ENCODE results near the gene ADGRF1. TPM values are rescaled to one million over a fixed set of nuclear protein-coding genes. Genes with fewer than 3 reads are reported as not detected.

ADGRF1 gene
- polyA plus RNA-seq, 10 donors: 0.07 to 0.22 (median 0.14) TPM; not detected in 3

DNA sequence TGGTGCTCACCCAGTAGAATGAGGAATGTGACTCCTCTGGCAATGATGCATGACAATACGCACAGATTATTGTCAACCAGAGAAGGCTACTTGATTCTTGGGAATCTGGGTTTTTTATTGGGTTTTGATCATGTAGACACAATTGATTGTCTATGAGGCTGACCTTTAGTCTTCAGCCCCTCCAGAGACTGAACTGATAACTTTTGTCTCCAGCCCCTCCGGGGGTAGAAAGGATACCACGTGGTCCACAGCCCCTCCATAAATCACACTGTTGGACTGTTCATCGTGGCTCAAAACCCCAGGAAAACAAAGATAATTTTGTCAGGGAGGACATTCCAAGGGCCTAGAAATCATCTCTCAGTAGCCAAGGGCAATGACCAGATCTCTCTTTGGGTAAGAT lies 62.9 kb downstream of the ADGRF1 start:
- no peak for DNase-seq

DNA sequence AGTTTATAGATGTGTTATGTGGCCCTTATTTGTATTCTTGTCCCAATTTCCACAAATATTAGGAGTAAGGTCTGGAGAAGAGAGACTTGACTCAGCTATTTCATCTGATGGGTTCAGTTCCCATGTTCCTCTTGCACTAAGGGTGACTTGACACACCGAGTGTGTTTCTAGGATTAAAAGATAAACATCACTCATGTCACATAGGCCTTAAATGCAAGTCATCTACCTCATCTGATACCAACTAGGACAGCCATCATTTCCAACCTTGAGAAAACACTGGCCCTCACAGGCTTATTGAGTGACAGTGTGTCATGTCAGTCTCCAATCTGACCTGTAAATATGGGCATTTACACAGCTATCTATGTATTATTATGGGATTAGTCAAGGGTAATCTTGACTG lies 67.3 kb downstream of the ADGRF1 start:
- no peak for DNase-seq

DNA sequence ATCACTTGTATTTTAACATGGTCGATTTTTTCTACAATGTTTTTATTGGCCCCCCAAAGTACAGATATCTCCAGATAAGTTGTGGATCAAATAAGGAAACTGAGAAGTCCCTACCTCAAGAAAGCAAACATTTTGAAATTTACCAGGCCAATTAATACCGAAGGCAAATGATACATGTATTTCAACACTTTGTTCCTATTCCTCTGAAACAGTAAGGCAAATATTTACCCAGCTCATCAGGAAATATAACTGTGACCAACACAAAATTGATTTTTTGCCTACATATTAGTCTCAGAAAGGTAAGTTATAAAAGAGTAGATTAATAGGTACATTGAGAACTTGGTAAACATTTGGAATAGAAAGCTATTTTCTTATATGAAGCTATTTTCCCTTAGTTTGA lies 69.1 kb downstream of the ADGRF1 start:
- no peak for DNase-seq

DNA sequence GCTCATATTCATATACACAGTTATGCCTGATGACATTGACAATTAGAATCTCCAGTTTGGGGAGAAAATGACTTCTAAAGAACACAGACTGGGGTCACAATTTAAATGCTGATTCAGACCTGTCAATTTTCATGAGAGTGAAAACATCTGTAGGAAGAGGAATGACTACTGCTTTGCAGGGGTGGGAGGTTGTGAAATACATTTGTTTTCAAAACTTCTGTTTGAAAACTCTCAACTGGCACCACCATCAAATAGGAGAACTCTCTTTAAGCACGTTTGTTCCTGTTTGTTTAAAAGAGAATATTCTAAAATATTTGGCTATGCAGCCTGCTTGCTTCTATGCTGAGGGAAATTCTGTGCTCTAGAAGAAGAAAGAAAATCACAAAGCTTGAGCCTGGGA lies 69.6 kb downstream of the ADGRF1 start:
- DNase-seq: no peak

DNA sequence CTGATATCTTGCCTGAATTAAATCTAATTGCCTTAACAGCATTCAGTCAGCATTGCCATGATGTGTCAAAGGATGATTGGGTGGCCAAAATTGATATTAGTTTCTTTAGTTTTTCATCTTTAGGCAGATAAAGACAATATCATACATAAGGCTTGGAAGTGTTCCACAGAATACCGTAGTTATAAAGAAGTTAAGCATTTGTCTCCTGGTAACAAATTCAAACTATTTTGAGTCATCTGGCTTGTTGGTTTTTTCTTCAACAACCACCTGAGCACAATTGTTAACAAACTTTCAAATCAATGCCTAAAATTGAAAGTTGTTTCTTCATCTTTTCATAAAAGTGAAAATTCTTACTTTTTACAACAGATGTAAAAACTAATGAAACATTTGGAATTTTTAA lies 72.9 kb downstream of the ADGRF1 start:
- DNase-seq: no peak

DNA sequence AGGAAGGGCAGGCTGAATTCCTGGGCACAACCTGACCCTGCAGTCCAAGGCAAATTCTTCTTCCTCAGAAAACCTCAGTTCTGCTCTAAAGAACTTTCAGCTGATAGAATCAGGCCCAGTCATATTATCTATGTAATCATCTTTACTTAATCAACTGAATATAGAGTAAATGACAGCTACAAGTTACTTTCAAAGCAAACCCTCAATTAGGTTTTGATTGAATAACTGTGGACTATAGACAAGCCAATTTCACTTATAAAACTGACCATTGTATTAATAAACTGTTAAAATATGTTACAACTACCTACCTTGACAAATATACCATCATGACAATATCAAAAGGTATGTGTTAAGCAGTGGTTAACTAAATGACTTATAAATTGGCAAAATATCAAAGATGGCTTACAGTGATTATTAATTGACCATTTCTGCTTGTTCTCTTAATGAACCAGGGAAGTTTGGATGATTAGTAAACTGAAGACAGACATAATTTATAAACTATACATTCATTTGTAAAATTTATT lies 74.2 kb downstream of the ADGRF1 start:
- no peak for DNase-seq

DNA sequence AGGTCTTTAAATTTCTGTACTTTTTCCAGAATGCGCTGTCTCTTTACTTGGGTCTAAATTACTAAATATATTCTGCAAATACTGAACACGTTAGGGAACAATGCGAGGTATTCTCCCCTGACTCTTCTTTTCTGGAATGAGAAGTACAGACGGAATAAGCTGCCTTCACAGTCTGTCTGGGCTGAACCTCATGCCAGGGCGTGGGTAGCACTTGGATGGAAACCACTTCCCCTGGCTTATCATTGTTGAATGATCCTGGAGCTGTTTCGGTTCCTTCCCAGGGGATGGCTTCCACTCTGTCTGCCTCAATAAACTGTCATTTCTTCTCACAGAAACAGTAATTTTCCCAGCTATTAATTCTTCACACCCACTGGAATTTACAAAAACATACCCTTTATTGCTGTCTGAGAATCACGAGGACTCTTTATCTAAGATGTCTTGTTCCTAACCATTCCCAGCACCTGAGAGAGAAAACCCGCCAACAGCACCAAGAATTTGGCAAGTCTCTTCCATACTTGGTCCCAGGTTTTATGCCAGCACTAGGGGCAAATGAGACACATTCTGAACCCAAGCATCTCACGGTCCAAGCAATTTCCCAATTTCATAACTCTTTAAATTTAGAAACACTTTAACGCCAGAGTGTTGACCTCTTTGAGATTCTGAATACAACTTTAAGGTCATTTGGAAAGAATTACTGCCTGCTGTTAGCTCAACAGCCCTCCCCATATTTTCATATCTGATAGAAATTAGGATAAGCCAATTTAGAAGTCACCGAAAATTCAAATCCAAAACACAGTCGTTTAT lies 77.2 kb downstream of the ADGRF1 start:
- DNase-seq: no peak

DNA sequence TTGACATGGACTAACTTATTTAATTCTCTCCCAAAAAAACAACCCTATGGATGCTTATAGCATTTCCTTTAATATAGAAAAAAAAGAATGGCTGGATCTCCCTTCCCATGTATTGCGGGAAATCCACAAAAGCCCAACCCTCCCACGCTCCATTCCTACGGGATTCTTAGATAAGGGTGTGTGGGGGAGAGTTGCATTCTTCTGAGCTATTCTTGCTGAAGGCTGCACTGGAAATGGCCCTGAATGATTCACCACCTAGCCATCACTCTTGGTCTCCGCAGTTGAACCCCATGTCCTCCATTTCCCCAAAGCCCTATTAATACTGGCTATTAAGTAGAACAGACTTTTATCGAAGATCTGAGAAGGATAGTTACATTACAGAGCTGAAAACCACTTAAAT lies 78.5 kb downstream of the ADGRF1 start:
- no peak for DNase-seq

DNA sequence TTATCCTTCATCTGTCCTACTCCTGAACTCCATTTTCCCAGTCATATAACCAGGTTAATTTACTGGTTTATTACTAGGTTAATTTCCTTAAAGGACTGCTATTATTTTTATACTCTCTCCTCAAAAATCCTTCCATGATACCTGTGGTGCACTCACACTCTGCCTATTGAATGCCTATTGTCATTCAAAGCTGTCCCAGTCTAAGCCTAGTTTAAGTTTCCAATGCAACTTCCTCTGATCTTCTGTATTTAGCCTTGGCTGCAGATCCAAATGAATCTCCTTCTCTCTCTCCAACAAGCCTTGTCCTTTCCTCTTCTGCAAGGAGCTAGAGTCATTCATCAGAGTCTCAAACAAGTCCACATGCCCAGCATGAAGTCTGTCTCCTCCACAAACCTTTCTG lies 79.1 kb downstream of the ADGRF1 start:
- DNase-seq: no peak

DNA sequence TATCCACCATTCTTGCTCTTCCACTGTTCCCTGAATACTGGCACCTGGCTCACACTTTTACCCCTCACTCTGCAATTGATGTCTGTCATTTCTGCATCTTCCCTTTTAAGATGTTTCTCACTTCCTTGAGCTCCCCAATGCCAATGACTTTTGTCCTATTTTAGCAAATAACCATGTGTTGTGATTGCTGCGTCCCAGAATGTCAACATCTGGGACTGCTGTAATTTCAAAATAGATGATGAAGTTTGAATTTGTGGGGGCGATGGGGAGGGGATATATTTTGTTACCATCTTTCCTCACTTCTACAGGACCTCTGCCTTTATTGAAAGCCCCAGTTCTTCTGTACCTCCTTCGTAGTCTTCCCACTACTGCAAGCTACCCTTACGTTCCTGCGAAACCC lies 80.4 kb downstream of the ADGRF1 start:
- DNase-seq: no peak

DNA sequence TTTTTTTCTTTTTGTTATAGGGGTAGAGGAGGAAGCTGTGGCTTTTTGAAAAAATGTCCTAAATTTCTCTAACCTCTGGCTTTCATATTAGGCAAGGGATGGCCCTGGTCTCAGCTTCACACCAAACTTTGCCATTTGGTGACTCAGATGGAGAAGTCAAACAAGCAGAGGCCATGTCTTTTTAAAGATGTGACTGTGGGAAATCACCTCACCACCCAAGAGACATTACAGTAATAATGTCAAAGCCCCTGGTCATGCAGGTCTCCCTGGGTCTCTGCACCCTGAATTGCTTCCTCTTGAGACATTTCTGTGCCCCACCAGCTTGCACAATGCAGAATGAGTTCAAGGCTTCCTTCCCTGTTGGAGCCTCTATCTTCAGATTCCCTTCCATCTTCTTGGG lies 80.9 kb downstream of the ADGRF1 start:
- DNase-seq: no peak

DNA sequence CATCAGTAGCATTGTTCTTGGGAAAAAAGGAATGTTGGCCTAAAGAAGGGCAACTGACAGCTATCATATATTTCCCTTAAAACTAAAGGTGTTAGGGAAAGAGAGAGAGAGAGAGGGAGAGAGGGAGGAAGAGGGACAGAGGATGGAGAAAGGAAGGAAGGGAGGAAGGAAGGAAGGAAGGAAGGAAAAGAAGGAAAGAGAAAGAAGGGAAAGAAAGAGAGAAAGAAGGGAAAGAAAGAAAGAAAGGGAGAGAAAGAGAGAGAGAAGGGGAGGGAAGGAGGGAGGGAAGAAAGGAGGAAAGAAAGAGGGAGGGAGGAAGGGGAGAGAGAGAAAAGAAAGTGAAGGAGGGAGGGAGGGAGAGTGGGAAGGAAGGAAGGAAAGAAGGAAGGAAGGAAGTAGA lies 82.7 kb downstream of the ADGRF1 start:
- DNase-seq: no peak

DNA sequence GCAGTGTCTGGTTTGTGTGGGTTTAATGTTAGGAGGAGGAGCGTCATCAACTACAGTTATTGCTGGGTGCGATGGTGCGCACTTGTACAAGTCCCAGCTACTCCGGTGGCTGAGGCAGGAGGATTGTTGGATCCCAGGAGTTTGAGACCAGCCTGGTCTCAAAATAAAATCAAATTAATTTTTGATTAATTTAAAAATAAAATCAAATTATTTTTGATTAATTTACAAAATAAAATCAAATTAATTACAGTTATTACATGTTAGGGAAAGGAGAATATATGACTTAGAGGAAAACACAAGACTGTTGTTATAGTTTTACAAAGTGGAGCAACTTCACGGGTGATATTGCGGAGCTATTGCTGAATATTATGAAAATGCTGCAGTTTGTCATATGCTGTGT lies 85.7 kb downstream of the ADGRF1 start:
- DNase-seq: no peak

DNA sequence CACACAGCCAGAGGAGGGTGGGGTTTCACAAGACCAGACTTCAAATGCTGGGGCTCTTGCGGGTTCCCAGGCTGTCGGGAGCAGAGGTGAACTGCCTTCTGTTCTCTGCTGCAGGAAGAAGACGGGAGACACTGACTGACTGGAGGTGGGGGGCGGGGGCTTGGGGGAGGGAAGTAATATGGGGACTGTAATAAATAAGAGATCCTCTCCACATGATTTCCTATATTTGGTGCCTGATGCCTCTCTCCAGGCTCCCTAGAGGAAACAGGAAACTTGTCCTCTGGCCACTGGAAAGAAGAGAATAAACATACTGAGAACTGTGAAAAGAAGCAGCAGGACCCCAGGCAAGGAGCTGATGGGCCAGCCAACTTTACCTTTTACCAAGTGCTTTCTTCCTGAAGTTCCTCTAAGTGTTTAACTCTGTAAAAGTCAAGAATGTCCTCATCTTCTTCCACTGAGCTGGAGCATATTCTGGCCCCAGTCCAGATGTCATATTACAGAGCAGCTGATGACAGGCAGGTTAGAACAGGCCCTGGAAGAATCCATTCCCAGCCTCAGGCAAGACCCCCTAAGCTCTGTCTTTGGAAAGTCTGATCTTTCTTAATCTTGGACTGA lies 87.2 kb downstream of the ADGRF1 start:
- DNase-seq: peak in 1 of 3 donors; percentile 20

DNA sequence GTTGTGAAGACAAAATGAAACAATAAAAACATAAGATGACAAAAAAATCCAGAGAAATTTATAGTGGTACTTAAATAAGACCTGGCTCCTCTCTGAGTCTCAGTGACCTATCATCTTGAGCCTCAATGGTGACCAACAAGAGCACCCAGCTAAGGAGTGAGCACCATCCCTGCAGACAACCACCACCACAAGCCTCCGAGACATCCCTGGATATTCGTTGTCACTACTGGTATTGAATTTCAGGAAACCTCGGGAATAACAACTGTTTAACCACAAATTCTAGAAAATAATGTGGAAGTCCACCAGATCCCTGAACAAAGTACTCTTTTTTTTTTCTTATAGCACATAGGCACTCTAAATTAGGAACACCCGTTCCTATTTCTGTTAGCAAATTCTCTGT lies 88.2 kb downstream of the ADGRF1 start:
- no peak for DNase-seq

DNA sequence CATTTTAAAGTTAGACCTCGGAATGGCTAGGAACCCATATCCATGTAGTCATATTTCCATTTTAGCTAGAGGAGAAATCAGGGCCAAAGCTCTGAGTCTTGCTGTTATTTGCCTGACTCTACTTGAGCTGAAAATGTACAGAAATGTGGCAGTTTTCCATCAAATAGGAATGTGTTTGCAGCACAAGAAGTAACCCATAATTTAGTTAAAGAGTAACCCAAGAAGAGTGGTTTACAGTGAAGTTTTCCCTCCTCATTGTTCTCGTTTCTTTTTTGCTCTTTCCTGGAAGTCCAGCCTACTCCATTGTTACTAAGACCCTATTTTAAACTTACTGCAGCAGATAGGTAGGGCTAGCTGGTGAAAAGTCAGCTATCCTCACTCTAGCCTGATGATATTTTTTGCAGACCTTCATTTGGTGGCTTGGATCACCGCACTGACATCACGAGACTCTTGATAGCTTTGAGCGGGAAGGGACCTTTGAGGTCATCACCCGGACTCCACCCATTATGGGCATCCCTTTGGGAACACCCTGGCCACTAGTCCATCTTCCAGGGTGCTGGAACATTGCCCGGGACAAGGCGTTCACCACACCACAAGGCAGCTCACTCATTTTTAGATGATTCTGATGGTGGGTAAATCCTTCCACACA lies 92.4 kb downstream of the ADGRF1 start:
- DNase-seq: peak in 1 of 3 donors; percentile 16

DNA sequence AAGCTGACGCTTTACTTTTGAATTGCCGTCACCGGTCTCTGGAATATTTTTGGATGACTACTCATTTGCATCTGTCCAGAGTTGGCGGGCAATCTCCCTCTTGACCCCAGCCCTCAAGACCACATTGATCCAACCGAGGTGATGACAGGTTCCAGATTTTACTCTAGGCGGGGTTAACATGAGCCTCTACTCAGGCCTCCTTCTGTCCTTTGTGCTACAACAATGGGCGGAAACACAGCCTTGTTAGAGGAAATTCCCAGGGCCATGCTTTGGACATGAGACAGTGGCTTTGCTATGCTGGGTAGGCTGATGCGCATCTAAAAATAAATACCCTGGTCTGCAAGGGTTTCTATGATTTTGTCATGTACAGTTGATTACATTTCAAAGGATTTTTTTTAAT lies 93.4 kb downstream of the ADGRF1 start:
- peak in 1 of 3 donors; percentile 37 for DNase-seq

Other genes with a start within 250 kb of the ADGRF1 start
- gene MEP1A, start 248.9 kb downstream of the ADGRF1 start, polyA plus RNA-seq (ENCODE audit: insufficient read length in 10 of 10): under 1 TPM in 1 of 10 donors, not detected in 9; 0.30 TPM
- gene ADGRF5, start 120.4 kb downstream of the ADGRF1 start, polyA plus RNA-seq (ENCODE audit: insufficient read length in 10 of 10): 10 to 100 TPM; 17.2 to 37.3 (median 28.2) TPM